HG02981 (cell line): Measurements from ENCODE around the gene ROCK2.

Experiments
- ATAC-seq: cut with Tn5 transposase; IDR thresholded peaks from one replicate; pipeline ENCODE4 v1.9.1; 2021; ENCODE audit warnings: mild to moderate bottlenecking, moderate library complexity; ENCODE audit not compliant: unreplicated experiment

ROCK2 gene

GRCh38 chr2:11157296-11157695, 187.1 kb downstream of the ROCK2 start:
- no peak for ATAC-seq

GRCh38 chr2:11156396-11157075, 187.9 kb downstream of the ROCK2 start:
- ATAC-seq: no peak

GRCh38 chr2:11155381-11156035, 188.9 kb downstream of the ROCK2 start, which contains the start of gene SLC66A3:
Gene SLC66A3, plus strand, starts transcription at chr2:11155467. Its CDS starts 80 bp downstream, at chr2:11155547.
- peak; percentile 79 for ATAC-seq

- ATAC-seq: peak; percentile 73
These were observed 189.5 kb downstream of the ROCK2 start for GRCh38 chr2:11154923-11155380.

GRCh38 chr2:11154016-11154922, 190.2 kb downstream of the ROCK2 start:
- ATAC-seq: peak; percentile 17

- no peak for ATAC-seq
These were observed 191.8 kb downstream of the ROCK2 start for GRCh38 chr2:11152591-11152990.

- ATAC-seq: no peak
These were observed 197.2 kb downstream of the ROCK2 start for GRCh38 chr2:11147263-11147662.

GRCh38 chr2:11146076-11146475, 198.4 kb downstream of the ROCK2 start:
- ATAC-seq: no peak

- ATAC-seq: no peak
These were observed 199.1 kb downstream of the ROCK2 start for GRCh38 chr2:11145350-11145749.

- no peak for ATAC-seq
These were observed 199.7 kb downstream of the ROCK2 start for GRCh38 chr2:11144738-11145079.

GRCh38 chr2:11144077-11144737, 200.2 kb downstream of the ROCK2 start:
- no peak for ATAC-seq

- ATAC-seq: no peak
These were observed 201.4 kb downstream of the ROCK2 start for GRCh38 chr2:11142987-11143386.

- no peak for ATAC-seq
These were observed 202.1 kb downstream of the ROCK2 start for GRCh38 chr2:11142330-11142729.

- ATAC-seq: no peak
These were observed 203.1 kb downstream of the ROCK2 start for GRCh38 chr2:11141319-11141718.

- ATAC-seq: no peak
These were observed 203.9 kb downstream of the ROCK2 start for GRCh38 chr2:11140492-11140891.

GRCh38 chr2:11134349-11134748, 210.1 kb downstream of the ROCK2 start:
- no peak for ATAC-seq

GRCh38 chr2:11133936-11134320, 210.5 kb downstream of the ROCK2 start:
- no peak for ATAC-seq

GRCh38 chr2:11133238-11133935, 211.0 kb downstream of the ROCK2 start:
- ATAC-seq: no peak

- no peak for ATAC-seq
These were observed 212.3 kb downstream of the ROCK2 start for GRCh38 chr2:11132036-11132671.
